SK-N-SH (cell line): ENCODE results near the gene RAB7A. TPM values are rescaled to one million over a fixed set of nuclear protein-coding genes. Genes with fewer than 3 reads are reported as not detected.

Experiments used
- CHD2 ChIP-seq: fragments of 150-350 bp; IDR thresholded peaks from 2 replicates; pipeline ENCODE4 v1.6.1; 2018; ENCODE audit warnings: low read length; ENCODE audit not compliant: partially characterized antibody
- ELF1 ChIP-seq: IDR thresholded peaks from 2 replicates; pipeline ENCODE4 v1.4.0; 2012
- EP300 ChIP-seq, 2 experiments: IDR thresholded peaks; 2 replicates each; pipeline versions ENCODE4 v1.4.0 to v1.6.1; 2012; ENCODE audit warnings: borderline replicate concordance in 1 of 2, low read depth in 1 of 2, low read length in 1 of 2
- FOSL2 ChIP-seq: IDR thresholded peaks from 2 replicates; pipeline ENCODE4 v1.4.0; 2012; ENCODE audit warnings: low read depth, mild to moderate bottlenecking, moderate library complexity, borderline replicate concordance
- GATA2 ChIP-seq: sonication (generic); formaldehyde crosslinking; IDR thresholded peaks from 2 replicates; pipeline ENCODE4 v1.5.0; 2020; ENCODE audit warnings: mild to moderate bottlenecking, missing genetic modification reagents
- JUND ChIP-seq: IDR thresholded peaks from 2 replicates; pipeline ENCODE4 v1.4.0; 2012
- MAX ChIP-seq: IDR thresholded peaks from 2 replicates; pipeline ENCODE4 v1.4.0; 2012; ENCODE audit warnings: low read depth
- MEF2A ChIP-seq: IDR thresholded peaks from 2 replicates; pipeline ENCODE4 v1.4.0; 2012; ENCODE audit warnings: low read depth, borderline replicate concordance
- MXI1 ChIP-seq: IDR thresholded peaks from 2 replicates; pipeline ENCODE4 v1.6.1; 2012; ENCODE audit warnings: mild to moderate bottlenecking, low read depth, low read length, improper control_type of control experiment
- NFIC ChIP-seq: IDR thresholded peaks from 2 replicates; pipeline ENCODE4 v1.4.0; 2012; ENCODE audit warnings: borderline replicate concordance
- PBX3 ChIP-seq: IDR thresholded peaks from 2 replicates; pipeline ENCODE4; 2012
- POLR2AphosphoS5 ChIP-seq: IDR thresholded peaks from 2 replicates; pipeline ENCODE4 v1.6.1; 2012; ENCODE audit warnings: low read depth, low read length
- RCOR1 ChIP-seq: fragments of 150-350 bp; IDR thresholded peaks from 2 replicates; pipeline ENCODE4 v1.6.1; 2017; ENCODE audit warnings: antibody characterized with exemption, low read length
- RXRA ChIP-seq: IDR thresholded peaks from 2 replicates; pipeline ENCODE4 v1.4.0; 2012; ENCODE audit warnings: low read depth, mild to moderate bottlenecking, borderline replicate concordance
- TAF1 ChIP-seq: IDR thresholded peaks from 2 replicates; pipeline ENCODE4 v1.6.1; 2012; ENCODE audit warnings: low read depth, mild to moderate bottlenecking, low read length, moderate library complexity, borderline replicate concordance
- TCF12 ChIP-seq: IDR thresholded peaks from 2 replicates; pipeline ENCODE4 v1.4.0; 2012
- TEAD4 ChIP-seq: IDR thresholded peaks from 2 replicates; pipeline ENCODE4 v1.4.0; 2012; ENCODE audit warnings: mild to moderate bottlenecking, borderline replicate concordance; ENCODE audit not compliant: insufficient read depth
- USF2 ChIP-seq: fragments of 150-350 bp; IDR thresholded peaks from 2 replicates; pipeline ENCODE4 v1.6.1; 2017; ENCODE audit warnings: antibody characterized with exemption, low read length, low read depth, borderline replicate concordance
- YY1 ChIP-seq: IDR thresholded peaks from 2 replicates; pipeline ENCODE4 v1.4.0; 2012; ENCODE audit warnings: low read depth, mild to moderate bottlenecking
- ZBTB33 ChIP-seq: IDR thresholded peaks from 2 replicates; pipeline ENCODE4 v1.4.0; 2012; ENCODE audit warnings: low read depth, borderline replicate concordance
- polyA plus RNA-seq, 3 experiments: library from polyadenylated mRNA; depleted of rRNA; stranded (reverse); fragments of >200 nt; gene quantifications; 2 replicates each; pipeline ENCODE4 v1.2.3, GENCODE V29; 2012
- TF ChIP-seq, protein P1 (sequence below): IDR thresholded peaks from 2 replicates; pipeline ENCODE4 v1.6.1; 2012; ENCODE audit warnings: mild to moderate bottlenecking, low read depth, low read length, moderate library complexity

Gene RAB7A
- polyA plus RNA-seq, 1 of the 3 experiments (the other 2 are of a cell fraction), result 271 TPM

DNA sequence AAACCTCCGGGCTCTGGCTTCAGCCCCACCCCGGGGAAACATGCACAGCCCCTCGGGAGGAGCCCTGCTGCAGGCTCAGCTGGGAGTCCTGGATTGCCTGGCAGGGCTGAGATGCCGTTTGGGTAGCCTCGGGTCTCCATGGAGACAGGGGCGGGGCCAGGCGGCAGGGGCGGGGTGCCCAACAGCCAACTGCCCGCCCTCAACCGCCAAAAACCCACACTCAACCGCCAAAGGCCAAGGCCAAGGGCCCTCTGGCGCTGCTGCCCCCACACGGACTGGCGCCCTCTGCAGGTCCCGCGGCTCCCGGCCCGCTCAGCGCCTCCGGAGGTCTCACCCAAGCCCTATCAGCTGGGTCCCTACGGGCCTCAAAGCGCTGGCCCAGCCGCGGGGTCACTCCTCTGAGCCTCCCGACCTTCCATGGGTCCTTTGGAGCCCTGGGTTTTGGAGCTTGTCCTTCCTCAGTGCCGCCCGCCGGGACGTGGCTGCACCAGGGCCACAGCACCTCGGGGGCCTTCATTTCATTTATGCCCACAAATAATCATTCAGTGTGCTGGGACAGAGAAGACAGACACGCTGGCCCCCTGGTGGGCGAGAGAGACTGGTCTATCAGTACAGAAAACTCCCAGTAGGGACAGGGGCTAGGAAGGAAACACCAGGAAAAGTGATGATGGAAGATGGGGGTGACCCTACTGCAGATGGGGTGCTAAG, 119.9 kb downstream of the RAB7A start (continued):
- TF ChIP-seq ZBTB33, result no peak
- TF ChIP-seq FOSL2, result no peak
- no peak for TF ChIP-seq CHD2
- no peak for TF ChIP-seq ELF1
- no peak for TF ChIP-seq PBX3
- no peak for TF ChIP-seq TAF1
- no peak for TF ChIP-seq NFIC
- TF ChIP-seq MAX, result no peak
- TF ChIP-seq GATA2, result no peak
- no peak for TF ChIP-seq USF2
- TF ChIP-seq, protein P1, sequence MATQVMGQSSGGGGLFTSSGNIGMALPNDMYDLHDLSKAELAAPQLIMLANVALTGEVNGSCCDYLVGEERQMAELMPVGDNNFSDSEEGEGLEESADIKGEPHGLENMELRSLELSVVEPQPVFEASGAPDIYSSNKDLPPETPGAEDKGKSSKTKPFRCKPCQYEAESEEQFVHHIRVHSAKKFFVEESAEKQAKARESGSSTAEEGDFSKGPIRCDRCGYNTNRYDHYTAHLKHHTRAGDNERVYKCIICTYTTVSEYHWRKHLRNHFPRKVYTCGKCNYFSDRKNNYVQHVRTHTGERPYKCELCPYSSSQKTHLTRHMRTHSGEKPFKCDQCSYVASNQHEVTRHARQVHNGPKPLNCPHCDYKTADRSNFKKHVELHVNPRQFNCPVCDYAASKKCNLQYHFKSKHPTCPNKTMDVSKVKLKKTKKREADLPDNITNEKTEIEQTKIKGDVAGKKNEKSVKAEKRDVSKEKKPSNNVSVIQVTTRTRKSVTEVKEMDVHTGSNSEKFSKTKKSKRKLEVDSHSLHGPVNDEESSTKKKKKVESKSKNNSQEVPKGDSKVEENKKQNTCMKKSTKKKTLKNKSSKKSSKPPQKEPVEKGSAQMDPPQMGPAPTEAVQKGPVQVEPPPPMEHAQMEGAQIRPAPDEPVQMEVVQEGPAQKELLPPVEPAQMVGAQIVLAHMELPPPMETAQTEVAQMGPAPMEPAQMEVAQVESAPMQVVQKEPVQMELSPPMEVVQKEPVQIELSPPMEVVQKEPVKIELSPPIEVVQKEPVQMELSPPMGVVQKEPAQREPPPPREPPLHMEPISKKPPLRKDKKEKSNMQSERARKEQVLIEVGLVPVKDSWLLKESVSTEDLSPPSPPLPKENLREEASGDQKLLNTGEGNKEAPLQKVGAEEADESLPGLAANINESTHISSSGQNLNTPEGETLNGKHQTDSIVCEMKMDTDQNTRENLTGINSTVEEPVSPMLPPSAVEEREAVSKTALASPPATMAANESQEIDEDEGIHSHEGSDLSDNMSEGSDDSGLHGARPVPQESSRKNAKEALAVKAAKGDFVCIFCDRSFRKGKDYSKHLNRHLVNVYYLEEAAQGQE, result no peak
- no peak for TF ChIP-seq YY1
- TF ChIP-seq POLR2AphosphoS5, result peak; percentile 38; the same call in 1 of the 2 replicates
- no peak for TF ChIP-seq JUND
- TF ChIP-seq RCOR1, result no peak
- TF ChIP-seq EP300 (IDR thresholded peaks at IDR 0.05; ENCODE audit: borderline replicate concordance in 1 of 2, low read depth in 1 of 2, low read length in 1 of 2), result no peak
- TF ChIP-seq RXRA, result no peak
- TF ChIP-seq MXI1, result 0 out of 2 replicates have a peak, but pooled peaks have one; percentile 15
- no peak for TF ChIP-seq TCF12
- TF ChIP-seq TEAD4, result no peak
- TF ChIP-seq MEF2A, result no peak
